ENCODE results near the gene ADGRF1. TPM values are rescaled to one million over a fixed set of nuclear protein-coding genes. Genes with fewer than 3 reads are reported as not detected.

The ADGRF1 gene
- total and polyA plus RNA-seq, 2 donors (not counting 3 experiments of a cell fraction or from before 2014, with no cell fraction given), result not detected

- Histone ChIP-seq H3K36me3 (ENCODE audit: control insufficient read depth in 2 of 2, extremely low read depth in 1 of 2, insufficient read depth in 2 of 2, low read length in 2 of 2) (no peaks in the 10 kb centered on the region), H3K9ac (replicated peaks; ENCODE audit: extremely low read depth, insufficient read depth, low read length) (no peak overlapping the region), H2AFZ (ENCODE audit: low read depth, low read length) (no peak overlapping the region), H3K27ac (ENCODE audit: insufficient read depth, low read depth, low read length) (no peak overlapping the region), H3K4me2 (ENCODE audit: insufficient read depth, low read length) (no peak overlapping the region), H3K4me1 (ENCODE audit: control insufficient read depth, extremely low read depth, insufficient read depth, low read length) (no peaks in the 10 kb centered on the region), H3K4me3 (replicated peaks in 1 of 3; ENCODE audit: insufficient read depth in 1 of 3, low read depth in 1 of 3, low read length in 3 of 3) (no peak overlapping the region), H3K9me1 (replicated peaks; ENCODE audit: control insufficient read depth, extremely low read depth, insufficient read depth, low read length) (no peaks in the 10 kb centered on the region), H3K9me3 (replicated peaks; ENCODE audit: control insufficient read depth, insufficient read depth, low read length) (no peaks in the 10 kb centered on the region), H3K27me3 (ENCODE audit: control insufficient read depth in 2 of 2, insufficient read depth in 2 of 2, low read length in 2 of 2) (peaks cover 3 to 7% of the 10 kb centered on the region in 2 experiments), H4K20me1 (replicated peaks; ENCODE audit: control insufficient read depth, extremely low read depth, insufficient read depth, low read length) (no peaks in the 10 kb centered on the region), H3K79me2 (ENCODE audit: control insufficient read depth, insufficient read depth, low read length) (no peaks in the 10 kb centered on the region)
- DNase-seq (ENCODE audit: low read depth, low spot score) (no peak), FAIRE-seq (no peak)
- BruUV-seq (replicated peaks), result no TSS peak
- dilution Hi-C loops (cut with MboI; ENCODE audit: extremely low pct_ligation_motif_present, low sequenced_read_pairs) (no loop called here), intact Hi-C loops (cut with micrococcal nuclease) (no loop called here)
- TF ChIP-seq MYC (IDR thresholded peaks at IDR 0.05; ENCODE audit: low read depth, low read length), result no peak
- POLR2A ChIA-PET, result no interaction called here
- CTCF ChIA-PET, result interaction anchor here (0.7 to 1.6 kb wide), 3 partner anchors 9 to 417 kb away, joined by 3 to 4 read pairs (median 3); no protein-coding TSS in a partner anchor
Observed at GRCh38 chr6:47071681-47072080, 29.5 kb upstream of the ADGRF1 start.

- intact Hi-C loops (cut with micrococcal nuclease), result no loop called here
- Histone ChIP-seq H3K36me3 (ENCODE audit: control insufficient read depth in 2 of 2, extremely low read depth in 1 of 2, insufficient read depth in 2 of 2, low read length in 2 of 2) (no peaks in the 10 kb centered on the region), H3K27me3 (ENCODE audit: control insufficient read depth in 2 of 2, insufficient read depth in 2 of 2, low read length in 2 of 2) (no peaks in the 10 kb centered on the region), H3K9ac (replicated peaks; ENCODE audit: extremely low read depth, insufficient read depth, low read length) (no peak overlapping the region), H3K9me1 (replicated peaks; ENCODE audit: control insufficient read depth, extremely low read depth, insufficient read depth, low read length) (no peaks in the 10 kb centered on the region), H2AFZ (ENCODE audit: low read depth, low read length) (no peak overlapping the region), H3K4me2 (ENCODE audit: insufficient read depth, low read length) (no peak overlapping the region), H4K20me1 (replicated peaks; ENCODE audit: control insufficient read depth, extremely low read depth, insufficient read depth, low read length) (no peaks in the 10 kb centered on the region), H3K4me3 (replicated peaks in 1 of 3; ENCODE audit: insufficient read depth in 1 of 3, low read depth in 1 of 3, low read length in 3 of 3) (no peak overlapping the region), H3K27ac (ENCODE audit: insufficient read depth, low read depth, low read length) (no peak overlapping the region), H3K9me3 (replicated peaks; ENCODE audit: control insufficient read depth, insufficient read depth, low read length) (no peaks in the 10 kb centered on the region), H3K79me2 (ENCODE audit: control insufficient read depth, insufficient read depth, low read length) (no peaks in the 10 kb centered on the region), H3K4me1 (ENCODE audit: control insufficient read depth, extremely low read depth, insufficient read depth, low read length) (no peaks in the 10 kb centered on the region)
- FAIRE-seq (no peak), DNase-seq (ENCODE audit: low read depth, low spot score) (no peak)
- dilution Hi-C loops (cut with MboI; ENCODE audit: extremely low pct_ligation_motif_present, low sequenced_read_pairs), result no loop called here
- BruUV-seq (replicated peaks), result no TSS peak
- ChIA-PET POLR2A (no interaction called here), CTCF (interaction anchor here (0.8 kb wide), 1 partner anchor 221 kb away, joined by 3 read pairs; no protein-coding TSS in a partner anchor)
- TF ChIP-seq JUN (IDR thresholded peaks at IDR 0.05; ENCODE audit: borderline replicate concordance, insufficient read depth, insufficient read length, low read depth), result no peak
Observed at GRCh38 chr6:47070461-47070860, 28.3 kb upstream of the ADGRF1 start.
